ENCODE measurements around the gene TMPRSS9. TPM values are rescaled to one million over a fixed set of nuclear protein-coding genes. Genes with fewer than 3 reads are reported as not detected.

The TMPRSS9 gene
- polyA plus RNA-seq, 1 donor from 2014 or later, result not detected

GRCh38 chr19:2323707-2324106 is 36.4 kb upstream of the TMPRSS9 start:
- TF ChIP-seq RAD21 (conservative IDR thresholded peaks at IDR 0.05), result no peak
- no peak for TF ChIP-seq MXI1 (conservative IDR thresholded peaks at IDR 0.05; ENCODE audit: poor library complexity, severe bottlenecking)
- TF ChIP-seq POLR2AphosphoS5 (IDR thresholded peaks at IDR 0.05), result no peak
- TF ChIP-seq, protein P1, sequence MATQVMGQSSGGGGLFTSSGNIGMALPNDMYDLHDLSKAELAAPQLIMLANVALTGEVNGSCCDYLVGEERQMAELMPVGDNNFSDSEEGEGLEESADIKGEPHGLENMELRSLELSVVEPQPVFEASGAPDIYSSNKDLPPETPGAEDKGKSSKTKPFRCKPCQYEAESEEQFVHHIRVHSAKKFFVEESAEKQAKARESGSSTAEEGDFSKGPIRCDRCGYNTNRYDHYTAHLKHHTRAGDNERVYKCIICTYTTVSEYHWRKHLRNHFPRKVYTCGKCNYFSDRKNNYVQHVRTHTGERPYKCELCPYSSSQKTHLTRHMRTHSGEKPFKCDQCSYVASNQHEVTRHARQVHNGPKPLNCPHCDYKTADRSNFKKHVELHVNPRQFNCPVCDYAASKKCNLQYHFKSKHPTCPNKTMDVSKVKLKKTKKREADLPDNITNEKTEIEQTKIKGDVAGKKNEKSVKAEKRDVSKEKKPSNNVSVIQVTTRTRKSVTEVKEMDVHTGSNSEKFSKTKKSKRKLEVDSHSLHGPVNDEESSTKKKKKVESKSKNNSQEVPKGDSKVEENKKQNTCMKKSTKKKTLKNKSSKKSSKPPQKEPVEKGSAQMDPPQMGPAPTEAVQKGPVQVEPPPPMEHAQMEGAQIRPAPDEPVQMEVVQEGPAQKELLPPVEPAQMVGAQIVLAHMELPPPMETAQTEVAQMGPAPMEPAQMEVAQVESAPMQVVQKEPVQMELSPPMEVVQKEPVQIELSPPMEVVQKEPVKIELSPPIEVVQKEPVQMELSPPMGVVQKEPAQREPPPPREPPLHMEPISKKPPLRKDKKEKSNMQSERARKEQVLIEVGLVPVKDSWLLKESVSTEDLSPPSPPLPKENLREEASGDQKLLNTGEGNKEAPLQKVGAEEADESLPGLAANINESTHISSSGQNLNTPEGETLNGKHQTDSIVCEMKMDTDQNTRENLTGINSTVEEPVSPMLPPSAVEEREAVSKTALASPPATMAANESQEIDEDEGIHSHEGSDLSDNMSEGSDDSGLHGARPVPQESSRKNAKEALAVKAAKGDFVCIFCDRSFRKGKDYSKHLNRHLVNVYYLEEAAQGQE (IDR thresholded peaks at IDR 0.05; ENCODE audit: borderline replicate concordance), result no peak
- no peak for TF ChIP-seq EP300 (conservative IDR thresholded peaks at IDR 0.05; ENCODE audit: poor library complexity, severe bottlenecking)
- TF ChIP-seq EZH2 (IDR thresholded peaks at IDR 0.05; ENCODE audit: borderline replicate concordance, insufficient read depth, low read length, poor library complexity, severe bottlenecking), result no peak
- TF ChIP-seq, protein P2, sequence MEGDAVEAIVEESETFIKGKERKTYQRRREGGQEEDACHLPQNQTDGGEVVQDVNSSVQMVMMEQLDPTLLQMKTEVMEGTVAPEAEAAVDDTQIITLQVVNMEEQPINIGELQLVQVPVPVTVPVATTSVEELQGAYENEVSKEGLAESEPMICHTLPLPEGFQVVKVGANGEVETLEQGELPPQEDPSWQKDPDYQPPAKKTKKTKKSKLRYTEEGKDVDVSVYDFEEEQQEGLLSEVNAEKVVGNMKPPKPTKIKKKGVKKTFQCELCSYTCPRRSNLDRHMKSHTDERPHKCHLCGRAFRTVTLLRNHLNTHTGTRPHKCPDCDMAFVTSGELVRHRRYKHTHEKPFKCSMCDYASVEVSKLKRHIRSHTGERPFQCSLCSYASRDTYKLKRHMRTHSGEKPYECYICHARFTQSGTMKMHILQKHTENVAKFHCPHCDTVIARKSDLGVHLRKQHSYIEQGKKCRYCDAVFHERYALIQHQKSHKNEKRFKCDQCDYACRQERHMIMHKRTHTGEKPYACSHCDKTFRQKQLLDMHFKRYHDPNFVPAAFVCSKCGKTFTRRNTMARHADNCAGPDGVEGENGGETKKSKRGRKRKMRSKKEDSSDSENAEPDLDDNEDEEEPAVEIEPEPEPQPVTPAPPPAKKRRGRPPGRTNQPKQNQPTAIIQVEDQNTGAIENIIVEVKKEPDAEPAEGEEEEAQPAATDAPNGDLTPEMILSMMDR (IDR thresholded peaks at IDR 0.05; ENCODE audit: poor library complexity, severe bottlenecking), result no peak
- TF ChIP-seq TAF1 (IDR thresholded peaks at IDR 0.05; ENCODE audit: low read depth), result no peak
- no peak for TF ChIP-seq SMC3 (conservative IDR thresholded peaks at IDR 0.05; ENCODE audit: poor library complexity)
- no peaks in the 10 kb centered on the region for H3K36me3 ChIP-seq (ENCODE audit: insufficient read depth, low read length)

DNA sequence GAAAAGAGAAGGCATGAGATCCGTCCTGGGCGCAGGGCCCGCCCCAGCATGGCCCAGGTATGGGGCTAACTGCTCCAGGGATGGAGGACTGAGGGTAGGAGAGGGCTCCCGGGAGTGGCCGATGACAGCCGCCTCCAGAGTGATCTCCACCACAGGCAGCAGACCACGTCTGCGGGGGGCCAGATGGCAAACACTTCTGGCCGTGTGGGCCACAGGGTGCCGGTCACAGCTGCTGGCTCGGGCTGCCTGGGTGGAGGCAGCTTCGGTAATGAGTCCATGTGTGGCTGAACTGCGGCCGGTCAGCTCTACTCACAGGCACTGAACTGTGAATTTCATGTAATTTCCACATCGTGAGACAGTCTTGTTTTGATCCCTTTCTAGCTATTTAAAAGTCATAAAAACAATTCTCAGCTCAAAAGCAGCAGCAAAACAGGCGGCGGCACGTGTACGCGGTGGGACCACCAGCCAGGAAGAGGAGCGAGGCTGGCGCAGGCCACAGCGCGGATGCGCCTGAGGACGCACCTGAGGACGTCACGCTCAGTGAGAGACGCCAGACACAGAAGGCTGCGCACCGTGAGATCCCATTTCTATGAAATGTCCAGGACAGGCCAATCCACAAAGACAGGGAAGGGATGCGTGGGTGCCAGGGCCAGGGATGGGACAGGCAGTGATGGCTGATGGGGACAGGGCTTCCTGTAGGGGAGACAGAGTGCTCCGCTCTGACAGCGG is 35.7 kb upstream of the TMPRSS9 start:
- H3K9me2 ChIP-seq (ENCODE audit: insufficient read depth, low read length), result no peaks in the 10 kb centered on the region
- no peak overlapping the region for H2AFZ ChIP-seq (ENCODE audit: low read depth, low read length)
- no peak overlapping the region for H3K4me3 ChIP-seq (ENCODE audit: low read length)
- no peaks in the 10 kb centered on the region for H3K9me3 ChIP-seq (ENCODE audit: low read length)
- H3K79me2 ChIP-seq (replicated peaks; ENCODE audit: insufficient read depth, low read length), result peaks cover 19% of the 10 kb centered on the region
- no peak overlapping the region for H3K9ac ChIP-seq (ENCODE audit: low read length)
- no peak overlapping the region for H3K27ac ChIP-seq (ENCODE audit: low read length)
- no peak overlapping the region for H3K4me2 ChIP-seq (ENCODE audit: low read length)
- TF ChIP-seq TAF1 (IDR thresholded peaks at IDR 0.05; ENCODE audit: low read depth), result no peak
- no peak for TF ChIP-seq MXI1 (conservative IDR thresholded peaks at IDR 0.05; ENCODE audit: poor library complexity, severe bottlenecking)
- TF ChIP-seq, protein P1 (IDR thresholded peaks at IDR 0.05; ENCODE audit: borderline replicate concordance), result no peak
- no peak for TF ChIP-seq POLR2AphosphoS5 (IDR thresholded peaks at IDR 0.05)
- no peak for TF ChIP-seq RAD21 (conservative IDR thresholded peaks at IDR 0.05)
- TF ChIP-seq EZH2 (IDR thresholded peaks at IDR 0.05; ENCODE audit: borderline replicate concordance, insufficient read depth, low read length, poor library complexity, severe bottlenecking), result no peak
- no peak for TF ChIP-seq EP300 (conservative IDR thresholded peaks at IDR 0.05; ENCODE audit: poor library complexity, severe bottlenecking)
- TF ChIP-seq, protein P2 (IDR thresholded peaks at IDR 0.05; ENCODE audit: poor library complexity, severe bottlenecking), result no peak
- TF ChIP-seq SMC3 (conservative IDR thresholded peaks at IDR 0.05; ENCODE audit: poor library complexity), result no peak
- no peaks in the 10 kb centered on the region for H3K36me3 ChIP-seq (ENCODE audit: insufficient read depth, low read length)
- H3K27me3 ChIP-seq (ENCODE audit: insufficient read depth, low read depth, low read length), result no peaks in the 10 kb centered on the region
- H4K20me1 ChIP-seq (ENCODE audit: insufficient read depth), result no peaks in the 10 kb centered on the region
- no peaks in the 10 kb centered on the region for H3F3A ChIP-seq (ENCODE audit: insufficient read depth, low read length, poor library complexity, severe bottlenecking)

More at GRCh38 chr19:2323707-2324106, 36.4 kb upstream of the TMPRSS9 start:
- Histone ChIP-seq H3K9me2 (ENCODE audit: insufficient read depth, low read length) (no peaks in the 10 kb centered on the region), H3K79me2 (replicated peaks; ENCODE audit: insufficient read depth, low read length) (peaks cover 12% of the 10 kb centered on the region), H3K4me3 (ENCODE audit: low read length) (no peak overlapping the region), H2AFZ (ENCODE audit: low read depth, low read length) (no peak overlapping the region), H3K9me3 (ENCODE audit: low read length) (no peaks in the 10 kb centered on the region), H4K20me1 (ENCODE audit: insufficient read depth) (no peaks in the 10 kb centered on the region), H3F3A (ENCODE audit: insufficient read depth, low read length, poor library complexity, severe bottlenecking) (no peaks in the 10 kb centered on the region), H3K9ac (ENCODE audit: low read length) (no peak overlapping the region), H3K27ac (ENCODE audit: low read length) (no peak overlapping the region), H3K4me2 (ENCODE audit: low read length) (no peak overlapping the region), H3K27me3 (ENCODE audit: insufficient read depth, low read depth, low read length) (no peaks in the 10 kb centered on the region)

All from neural cell (in vitro differentiated cells).